Thoracic aorta (tissue), 2 donors: ENCODE results near the gene NSMCE1. TPM values are rescaled to one million over a fixed set of nuclear protein-coding genes. Genes with fewer than 3 reads are reported as not detected.

ENCODE experiments used
- ATAC-seq: fragments of 150-250 bp; one replicate; pipeline ENCODE4 v1.8.0; 2017; ENCODE audit warnings: low read depth; ENCODE audit not compliant: insufficient number of reproducible peaks, low FRiP score
- DNase-seq: peaks from one replicate; pipeline ENCODE4 v3.0.0-alpha.2; 2020; ENCODE audit warnings: low spot score
- H3K27ac ChIP-seq, 2 donors: fragments of 200-600 bp; sonication (generic); 1 replicate in 1 of 2; 2 replicates in 1 of 2; pipeline ENCODE4 v1.5.1; 2016; ENCODE audit warnings: mild to moderate bottlenecking in 2 of 2, moderate library complexity in 2 of 2
- H3K27me3 ChIP-seq: fragments of 200-600 bp; sonication (generic); replicated peaks from 2 replicates; pipeline ENCODE4 v1.6.0; 2016; ENCODE audit warnings: mild to moderate bottlenecking; ENCODE audit not compliant: insufficient read depth
- H3K36me3 ChIP-seq: fragments of 200-600 bp; sonication (generic); one replicate; pipeline ENCODE4 v1.5.1; 2016
- H3K4me1 ChIP-seq, 2 donors: fragments of 200-600 bp; sonication (generic); 1 replicate in 1 of 2; 2 replicates in 1 of 2; pipeline versions ENCODE4 v1.5.1 to v1.6.0; 2016; ENCODE audit warnings: low read depth in 2 of 2, mild to moderate bottlenecking in 1 of 2; ENCODE audit not compliant: control insufficient read depth in 1 of 2
- H3K4me3 ChIP-seq: fragments of 200-600 bp; sonication (generic); 2 replicates; pipeline ENCODE4 v1.5.1; 2016; ENCODE audit warnings: mild to moderate bottlenecking
- H3K9me3 ChIP-seq: fragments of 200-600 bp; sonication (generic); 2 replicates; pipeline ENCODE4 v1.5.1; 2016
- total RNA-seq, 2 donors: library from RNA; depleted of rRNA; stranded (reverse); fragments of >200 nt; gene quantifications; one replicate each; pipeline versions ENCODE4 v1.1.0 to v1.2.3, GENCODE V29; 2016
- TF ChIP-seq, protein P1 (sequence below): fragments of 200-600 bp; sonication (generic); IDR thresholded peaks from one replicate; pipeline ENCODE4 v1.5.1; 2019; ENCODE audit warnings: antibody characterized with exemption

The NSMCE1 gene
- total RNA-seq, 2 donors from 2014 or later = 23.8 to 44.5 TPM

DNA sequence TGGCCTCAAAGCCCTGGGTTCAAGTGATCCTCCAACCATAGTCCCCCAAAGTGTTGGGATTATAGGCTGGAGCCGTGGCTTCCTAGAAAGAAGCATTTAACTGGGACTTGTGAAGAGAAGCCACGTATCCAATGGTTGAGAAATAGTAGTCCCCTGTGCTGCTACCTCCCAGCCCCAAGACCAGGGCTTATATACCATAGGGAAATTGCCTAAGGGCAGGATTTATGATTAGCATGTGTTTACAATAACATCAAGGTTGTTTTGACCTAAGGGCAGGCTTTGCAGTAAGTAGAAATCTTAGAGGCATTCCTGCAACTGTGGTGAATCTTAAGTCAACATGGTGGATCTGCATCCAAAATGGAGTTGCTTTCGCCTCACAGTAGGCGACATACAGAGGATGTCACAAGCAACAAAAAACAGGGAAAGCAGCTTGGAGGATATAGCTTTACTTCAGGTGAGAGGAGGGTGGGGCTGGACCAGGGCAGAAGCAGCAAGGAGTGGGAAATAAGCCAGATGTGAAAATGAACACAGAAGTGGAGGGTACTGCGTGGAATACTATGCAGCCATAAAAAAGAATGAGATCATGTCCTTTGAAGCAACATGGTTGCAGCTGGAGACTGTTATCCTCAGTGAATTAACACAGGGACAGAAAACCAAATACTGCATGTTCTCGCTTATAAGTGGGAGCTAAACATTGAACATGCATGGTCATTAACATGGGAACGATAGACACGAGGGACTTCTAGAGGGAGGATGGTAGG, 18.7 kb upstream of the NSMCE1 start:
- no peaks in the 10 kb centered on the region for H3K36me3 ChIP-seq
- DNase-seq (no peak), ATAC-seq (no peak)
- no peaks in the 10 kb centered on the region for H3K27me3 ChIP-seq
- H3K9me3 ChIP-seq = no peaks in the 10 kb centered on the region
- TF ChIP-seq, protein P1, sequence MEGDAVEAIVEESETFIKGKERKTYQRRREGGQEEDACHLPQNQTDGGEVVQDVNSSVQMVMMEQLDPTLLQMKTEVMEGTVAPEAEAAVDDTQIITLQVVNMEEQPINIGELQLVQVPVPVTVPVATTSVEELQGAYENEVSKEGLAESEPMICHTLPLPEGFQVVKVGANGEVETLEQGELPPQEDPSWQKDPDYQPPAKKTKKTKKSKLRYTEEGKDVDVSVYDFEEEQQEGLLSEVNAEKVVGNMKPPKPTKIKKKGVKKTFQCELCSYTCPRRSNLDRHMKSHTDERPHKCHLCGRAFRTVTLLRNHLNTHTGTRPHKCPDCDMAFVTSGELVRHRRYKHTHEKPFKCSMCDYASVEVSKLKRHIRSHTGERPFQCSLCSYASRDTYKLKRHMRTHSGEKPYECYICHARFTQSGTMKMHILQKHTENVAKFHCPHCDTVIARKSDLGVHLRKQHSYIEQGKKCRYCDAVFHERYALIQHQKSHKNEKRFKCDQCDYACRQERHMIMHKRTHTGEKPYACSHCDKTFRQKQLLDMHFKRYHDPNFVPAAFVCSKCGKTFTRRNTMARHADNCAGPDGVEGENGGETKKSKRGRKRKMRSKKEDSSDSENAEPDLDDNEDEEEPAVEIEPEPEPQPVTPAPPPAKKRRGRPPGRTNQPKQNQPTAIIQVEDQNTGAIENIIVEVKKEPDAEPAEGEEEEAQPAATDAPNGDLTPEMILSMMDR = no peak
- no peak overlapping the region for H3K4me3 ChIP-seq
- H3K4me1 ChIP-seq = peaks cover 4 to 13% of the 10 kb centered on the region in 2 donors
- peak overlapping the region; percentile 19 to 27 for H3K27ac ChIP-seq

DNA sequence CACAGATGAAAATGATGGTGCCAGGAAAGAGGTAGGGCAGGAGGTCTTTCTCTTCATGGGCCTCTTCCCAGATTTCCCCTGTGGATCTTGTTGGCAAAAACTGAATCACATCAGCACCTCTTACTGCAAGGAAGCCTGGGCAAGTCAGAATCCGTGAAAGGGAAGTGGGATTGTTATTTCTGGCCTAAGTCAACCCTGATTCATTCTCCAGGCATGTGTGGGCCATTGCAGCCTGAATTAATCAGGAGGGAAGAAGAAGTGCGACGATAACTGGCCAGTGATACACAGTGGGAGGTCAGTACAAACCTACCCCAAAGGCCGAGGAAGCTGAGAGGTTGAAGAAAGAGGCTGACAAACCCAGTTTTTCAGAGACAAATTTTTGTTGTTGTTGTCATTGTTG, 17.9 kb upstream of the NSMCE1 start:
- no peak overlapping the region for H3K4me3 ChIP-seq
- TF ChIP-seq, protein P1 = no peak
- peaks cover 4 to 13% of the 10 kb centered on the region in 2 donors for H3K4me1 ChIP-seq
- peak overlapping the region; percentile 19 to 35 for H3K27ac ChIP-seq
- no peaks in the 10 kb centered on the region for H3K27me3 ChIP-seq
- no peaks in the 10 kb centered on the region for H3K9me3 ChIP-seq
- DNase-seq = peak; percentile 41
- H3K36me3 ChIP-seq = no peaks in the 10 kb centered on the region
- ATAC-seq = peak; percentile 75

DNA sequence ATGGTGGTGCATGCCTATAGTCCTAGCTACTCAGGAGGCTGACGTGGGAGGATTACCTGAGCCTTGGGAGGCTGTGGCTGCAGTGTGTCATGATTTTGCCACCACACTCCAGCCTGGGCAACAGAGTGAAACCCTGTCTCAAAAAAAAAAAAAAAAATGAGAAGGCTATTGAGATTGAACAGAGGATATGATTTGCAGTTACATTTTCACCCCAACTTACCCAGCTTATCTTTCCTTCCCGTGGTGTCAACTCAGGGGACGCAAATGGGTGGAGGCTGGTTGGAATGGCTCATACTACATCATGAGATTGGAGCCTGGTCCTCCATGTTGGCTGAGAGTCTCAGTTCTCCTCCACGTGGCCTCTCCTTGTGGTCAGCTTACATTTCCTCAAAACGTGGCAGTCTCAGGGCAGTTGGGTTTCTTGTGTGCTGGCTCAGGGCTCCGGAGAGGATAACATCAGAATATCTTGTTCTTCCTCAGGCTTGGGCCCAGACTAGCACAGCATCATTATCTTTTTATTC, 17.2 kb upstream of the NSMCE1 start:
- Histone ChIP-seq H3K4me1 (peaks cover 4 to 13% of the 10 kb centered on the region in 2 donors), H3K27me3 (no peaks in the 10 kb centered on the region), H3K36me3 (no peaks in the 10 kb centered on the region), H3K9me3 (no peaks in the 10 kb centered on the region), H3K4me3 (no peak overlapping the region), H3K27ac (peak overlapping the region; percentile 19 to 35)
- DNase-seq = no peak
- TF ChIP-seq, protein P1 = no peak
- ATAC-seq = no peak

DNA sequence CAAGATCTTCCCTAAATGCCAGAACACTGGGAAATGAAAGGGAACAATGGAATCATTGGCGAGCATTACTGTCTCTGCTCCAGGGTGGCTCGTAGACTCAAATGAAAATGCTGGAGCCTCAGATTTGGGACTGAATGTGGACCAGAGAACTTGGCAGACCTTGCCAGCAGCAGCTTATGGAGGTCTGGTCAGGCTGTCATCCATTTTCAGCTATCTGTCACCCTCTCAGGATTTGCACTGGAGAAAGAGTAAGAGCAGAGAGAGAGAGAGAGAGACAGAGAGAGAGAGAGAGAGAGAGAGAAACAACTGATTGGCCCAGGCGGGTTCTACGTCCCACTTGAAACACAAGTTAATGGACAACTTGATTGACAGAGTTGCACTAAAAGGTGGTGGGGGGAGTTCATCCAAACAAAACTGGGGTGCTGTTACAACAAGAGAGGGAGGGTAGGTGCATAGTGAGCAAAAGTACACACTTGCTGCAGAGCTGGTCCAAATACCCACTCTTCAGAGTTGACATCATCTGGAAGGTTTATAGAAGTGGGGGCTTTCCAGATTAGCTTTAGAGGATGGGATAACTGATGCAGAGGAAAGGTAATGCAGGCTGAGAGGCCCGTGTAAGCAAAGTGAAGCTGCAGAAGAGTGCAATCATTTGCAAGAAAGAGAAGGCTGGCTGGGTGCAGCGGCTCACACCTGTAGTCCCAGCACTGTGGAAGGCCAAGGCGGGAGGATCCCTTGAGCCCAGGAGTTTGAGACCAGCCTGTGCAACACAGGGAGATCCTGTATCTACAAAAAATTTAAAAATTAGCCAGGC, 16.5 kb upstream of the NSMCE1 start:
- DNase-seq (no peak), ATAC-seq (no peak)
- Histone ChIP-seq H3K27ac (no peak overlapping the region), H3K4me3 (no peak overlapping the region), H3K4me1 (peaks cover 4 to 13% of the 10 kb centered on the region in 2 donors), H3K27me3 (no peaks in the 10 kb centered on the region), H3K9me3 (no peaks in the 10 kb centered on the region), H3K36me3 (no peaks in the 10 kb centered on the region)
- TF ChIP-seq, protein P1 = no peak

DNA sequence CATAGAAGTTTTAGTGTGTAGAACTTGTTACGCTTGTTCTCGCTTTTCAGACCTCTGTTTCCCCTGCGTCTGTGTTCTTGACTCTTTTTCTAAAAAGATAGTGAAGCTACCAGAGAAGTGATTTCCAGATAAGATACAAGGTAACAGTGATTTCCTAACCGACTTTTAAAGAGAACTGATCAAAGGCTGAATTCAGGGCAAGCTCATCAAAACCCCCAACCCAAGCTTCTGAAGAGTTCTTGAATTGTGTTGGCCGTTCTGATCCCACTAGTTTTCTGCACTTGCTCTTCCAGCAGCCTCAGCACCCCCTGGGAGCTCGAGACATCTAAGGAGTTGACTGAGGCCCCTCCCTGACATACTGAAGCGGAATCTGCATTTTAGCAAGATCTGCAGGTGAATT, 12.7 kb upstream of the NSMCE1 start:
- TF ChIP-seq, protein P1 = no peak
- Histone ChIP-seq H3K36me3 (no peaks in the 10 kb centered on the region), H3K9me3 (no peaks in the 10 kb centered on the region), H3K27ac (no peak overlapping the region), H3K4me3 (no peak overlapping the region), H3K4me1 (peaks cover 3 to 4% of the 10 kb centered on the region in 2 donors), H3K27me3 (no peaks in the 10 kb centered on the region)
- no peak for ATAC-seq
- no peak for DNase-seq
